ENCODE data around the gene GRID1.

GRID1 gene

DNA sequence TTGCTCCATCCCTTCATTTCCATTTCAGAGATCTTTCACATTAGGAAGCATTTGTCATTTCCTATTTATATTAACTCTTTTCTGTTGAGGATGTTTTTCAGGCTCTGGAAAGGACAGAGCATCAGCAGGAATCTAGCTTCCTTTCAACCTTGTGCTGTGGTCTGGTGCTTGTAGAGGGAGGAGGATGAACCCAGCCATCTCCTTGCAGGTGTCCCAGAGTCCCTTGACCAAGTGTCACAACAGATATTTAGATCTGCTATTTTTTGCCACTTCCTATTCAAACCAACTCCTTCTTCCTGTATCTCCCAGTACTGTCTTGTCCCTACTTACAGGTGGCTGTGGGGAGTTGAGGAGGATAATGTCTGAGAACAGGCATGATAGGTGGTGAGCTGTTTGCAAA, 742.8 kb downstream of the GRID1 start:
- no peak for ATAC-seq

DNA sequence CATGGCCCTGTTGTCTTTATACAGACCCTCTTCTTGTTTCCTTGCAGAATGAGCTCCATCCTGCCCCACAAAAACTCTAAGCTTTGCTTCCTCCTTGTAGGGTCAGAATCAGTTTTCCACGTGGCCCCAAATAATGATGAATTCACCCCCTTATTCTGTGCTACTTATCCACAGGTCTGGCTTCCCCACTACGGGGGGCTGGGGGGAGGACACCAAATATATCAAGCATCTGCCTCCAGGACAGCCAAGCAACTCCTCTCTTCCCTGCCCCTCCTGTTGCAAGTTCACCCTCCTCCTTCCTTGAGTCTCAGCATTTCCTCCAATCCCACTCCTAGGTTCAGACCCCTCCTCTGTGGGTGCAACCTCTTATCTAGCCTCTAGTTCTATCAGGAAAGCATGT, 743.3 kb downstream of the GRID1 start:
- ATAC-seq = no peak

DNA sequence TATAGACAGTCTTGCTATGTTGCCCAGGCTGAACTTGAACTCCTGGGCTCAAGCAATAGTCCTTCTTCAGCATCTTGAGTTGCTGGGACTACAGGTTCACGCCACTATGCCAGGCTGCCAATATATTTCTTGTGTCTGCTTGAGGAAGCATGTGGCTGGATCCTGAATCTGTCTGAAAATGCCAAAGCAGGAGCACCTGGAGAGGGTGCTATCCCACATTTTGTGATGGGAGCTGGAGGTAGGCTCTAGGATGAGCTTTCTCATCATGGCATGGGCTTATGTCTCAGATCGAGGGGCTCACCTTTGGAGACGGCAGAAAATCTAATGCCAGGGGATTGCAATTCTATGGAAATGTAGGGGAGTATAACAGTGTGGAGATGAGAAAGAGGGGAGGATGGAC, 744.2 kb downstream of the GRID1 start:
- no peak for ATAC-seq

DNA sequence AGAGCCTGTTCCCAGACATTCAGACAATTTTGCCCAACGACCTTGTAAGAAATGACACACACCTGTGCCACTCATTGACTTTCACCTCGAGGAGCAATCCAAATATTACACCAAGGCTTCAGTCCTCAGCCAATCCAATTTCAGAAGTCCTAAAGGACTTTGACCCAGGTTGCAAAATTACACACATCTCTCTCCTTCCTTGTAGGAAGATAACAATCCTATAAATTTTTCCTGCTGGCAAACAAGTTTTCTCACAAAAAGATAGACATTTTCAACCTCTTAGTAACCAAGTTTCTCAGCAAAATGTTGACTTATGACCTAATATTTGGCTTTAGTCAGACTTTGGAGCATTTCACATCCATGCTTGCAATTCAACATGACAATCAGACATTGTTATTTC, 745.0 kb downstream of the GRID1 start:
- ATAC-seq = no peak

DNA sequence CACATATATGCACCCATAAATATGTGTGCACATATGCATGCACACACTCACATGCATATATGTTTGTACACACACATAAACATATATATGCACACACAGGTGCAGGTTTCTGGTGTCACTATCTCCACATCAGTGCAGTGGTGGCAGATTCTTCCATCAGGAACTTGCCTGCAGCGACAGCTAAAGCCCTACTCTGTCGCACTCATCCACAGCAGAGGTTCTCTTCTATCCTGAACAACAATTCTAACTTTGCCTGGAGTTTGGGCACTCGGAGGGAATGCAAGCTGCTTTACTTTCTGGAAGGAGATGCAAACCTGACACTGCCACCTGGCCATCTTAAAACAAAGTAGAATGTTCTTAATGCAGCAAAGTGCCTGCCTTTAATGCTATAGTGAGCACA, 745.8 kb downstream of the GRID1 start:
- ATAC-seq = no peak

DNA sequence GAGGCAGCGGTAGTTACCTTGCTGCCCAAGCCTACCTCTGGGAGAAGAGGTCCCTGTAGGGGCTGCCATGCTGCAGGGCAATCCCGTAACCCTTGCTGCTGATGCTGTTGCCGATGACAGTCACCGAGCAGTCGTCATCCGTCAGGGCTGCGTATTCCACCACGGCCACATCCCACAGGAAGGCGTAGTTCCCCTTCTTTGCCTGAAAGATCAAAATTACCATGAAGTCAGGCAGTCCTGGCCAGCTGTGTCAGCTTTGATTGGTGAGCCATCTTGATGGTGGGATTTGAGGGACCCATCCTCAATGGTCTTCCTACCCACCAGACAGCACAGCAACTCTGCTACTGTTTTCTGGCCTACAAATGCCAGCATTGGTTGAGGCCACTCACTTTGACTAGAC, 746.8 kb downstream of the GRID1 start:
- no peak for ATAC-seq

DNA sequence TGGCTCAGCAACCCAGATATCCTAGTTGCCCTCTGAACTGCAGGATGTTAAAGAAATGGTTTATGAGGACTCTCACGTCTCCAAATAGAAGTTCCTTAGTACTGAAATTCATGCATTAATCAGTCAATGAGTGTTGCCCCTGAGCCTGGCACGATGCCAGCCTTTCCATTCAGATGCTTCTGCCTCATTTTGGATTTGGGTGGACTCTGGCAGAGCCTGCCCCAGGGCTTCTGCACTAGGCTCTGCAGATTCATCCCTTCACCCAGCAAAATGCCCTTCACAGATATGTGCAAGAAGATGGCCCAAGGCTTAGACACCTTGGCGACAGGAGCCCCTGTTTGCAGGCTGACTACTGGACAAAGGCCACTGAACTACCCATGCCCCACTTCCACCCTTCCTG, 747.8 kb downstream of the GRID1 start:
- ATAC-seq = no peak

DNA sequence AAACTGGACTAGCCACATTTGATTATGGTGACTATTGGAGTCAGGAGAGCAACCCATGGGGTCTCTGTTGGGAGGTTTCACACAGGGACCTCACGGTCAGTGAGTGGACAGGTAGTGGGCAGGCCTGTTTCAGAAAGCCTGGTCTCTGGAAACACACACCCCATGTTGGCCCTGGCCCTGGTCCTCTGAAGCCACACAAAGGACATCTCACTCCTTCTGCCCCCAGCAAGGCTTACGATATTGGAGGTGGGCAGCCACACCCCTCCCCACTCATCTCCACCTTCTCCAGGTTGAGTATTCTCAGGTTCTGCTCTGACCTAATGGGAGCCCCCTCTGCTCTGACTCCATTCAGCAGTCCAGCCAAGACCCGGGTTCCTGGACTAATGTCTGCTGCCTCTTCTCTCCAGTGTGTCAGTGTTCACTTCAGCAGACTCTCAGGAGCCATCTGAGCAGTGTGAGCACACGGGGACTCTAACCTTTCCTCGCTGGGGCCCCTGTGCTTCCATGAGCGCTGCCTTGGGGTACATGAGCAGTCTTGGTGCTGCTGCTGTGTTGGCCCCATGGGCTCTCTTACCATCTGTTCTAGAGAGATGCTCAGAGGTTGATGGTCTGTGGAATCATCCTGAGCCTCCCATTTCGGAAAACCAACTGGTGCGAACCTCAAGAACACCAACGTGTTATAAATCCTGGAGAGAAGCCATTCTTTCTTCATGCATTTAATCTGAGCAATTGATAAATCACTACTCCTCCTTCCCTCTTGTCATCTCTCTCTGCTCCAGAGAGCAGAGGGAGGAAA, 748.6 kb downstream of the GRID1 start:
- no peak for ATAC-seq

DNA sequence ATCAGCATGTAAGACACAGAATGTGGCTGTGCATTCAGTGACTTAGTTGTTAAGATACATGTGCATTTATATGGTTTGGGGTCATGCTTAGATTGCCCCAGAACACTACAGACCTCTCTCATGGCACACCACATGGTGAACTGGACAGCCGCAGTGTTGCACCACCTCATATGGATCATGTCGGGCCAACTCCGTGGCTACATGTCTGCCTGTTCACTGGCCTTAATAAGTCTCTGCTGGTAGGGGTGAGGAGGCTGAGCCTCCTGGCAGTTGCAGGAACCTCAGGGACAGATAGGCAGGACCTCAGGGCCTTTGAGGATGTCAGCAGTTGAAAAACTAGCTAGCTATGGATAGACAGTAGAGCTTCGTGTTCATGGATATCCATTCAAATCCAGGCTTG, 751.0 kb downstream of the GRID1 start:
- no peak for ATAC-seq

DNA sequence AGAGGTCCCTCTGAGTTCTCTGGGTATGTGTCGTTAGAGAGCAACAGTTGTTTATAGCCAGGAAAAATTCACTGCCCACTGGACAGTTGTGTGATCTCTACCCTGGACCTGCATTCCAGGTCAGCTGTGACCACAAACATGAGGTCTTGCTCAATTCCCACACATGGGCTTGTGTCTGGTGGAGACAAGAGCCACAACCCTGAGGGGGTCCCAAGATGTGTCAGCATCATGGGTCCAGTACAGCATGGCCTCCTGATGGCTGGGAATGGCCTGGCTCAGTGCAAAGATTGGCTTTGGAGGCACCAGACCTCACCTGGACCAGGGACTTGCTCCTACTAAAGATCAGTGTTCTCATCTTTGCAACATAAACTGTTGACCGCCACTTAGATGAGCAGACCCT, 751.6 kb downstream of the GRID1 start:
- ATAC-seq = no peak

DNA sequence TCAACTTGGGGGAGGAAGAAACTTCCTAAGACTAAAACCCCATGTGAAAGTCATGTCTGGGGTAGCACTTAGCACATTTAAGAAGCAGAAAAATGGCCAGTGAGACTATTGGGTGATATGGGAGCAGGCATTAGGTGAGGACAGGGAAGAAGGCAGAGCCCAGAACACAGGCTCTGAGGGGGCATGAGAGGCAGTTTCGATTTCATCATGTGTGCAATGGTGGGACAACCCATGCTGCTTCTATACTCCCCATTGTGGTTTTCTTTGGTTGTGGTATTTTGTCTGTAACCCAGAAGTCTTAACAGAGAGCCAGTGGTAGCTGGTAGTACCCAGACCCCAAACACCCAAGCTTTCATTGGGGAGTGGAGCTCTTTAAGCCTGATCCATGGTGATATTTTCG, 752.0 kb downstream of the GRID1 start:
- ATAC-seq = no peak

DNA sequence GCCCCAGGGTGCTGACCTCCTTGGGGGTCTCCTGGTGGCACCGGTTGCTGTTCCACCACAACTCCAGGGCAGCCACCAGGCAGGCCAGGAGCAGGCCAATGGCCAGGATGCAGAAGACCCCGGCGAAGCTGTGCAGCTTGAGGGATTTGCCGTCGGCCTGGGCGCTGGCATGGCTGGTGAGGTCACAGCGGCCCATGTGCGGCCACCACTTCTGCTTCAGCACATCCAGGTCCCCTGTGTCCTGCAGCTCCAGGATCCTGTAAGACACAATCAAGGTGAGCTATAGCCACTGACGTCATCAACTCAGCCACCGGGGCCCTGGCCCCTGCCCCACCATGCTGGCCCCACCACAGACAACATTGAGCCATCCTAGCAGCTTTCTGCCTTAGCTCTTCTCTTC, 753.2 kb downstream of the GRID1 start:
- ATAC-seq = no peak

DNA sequence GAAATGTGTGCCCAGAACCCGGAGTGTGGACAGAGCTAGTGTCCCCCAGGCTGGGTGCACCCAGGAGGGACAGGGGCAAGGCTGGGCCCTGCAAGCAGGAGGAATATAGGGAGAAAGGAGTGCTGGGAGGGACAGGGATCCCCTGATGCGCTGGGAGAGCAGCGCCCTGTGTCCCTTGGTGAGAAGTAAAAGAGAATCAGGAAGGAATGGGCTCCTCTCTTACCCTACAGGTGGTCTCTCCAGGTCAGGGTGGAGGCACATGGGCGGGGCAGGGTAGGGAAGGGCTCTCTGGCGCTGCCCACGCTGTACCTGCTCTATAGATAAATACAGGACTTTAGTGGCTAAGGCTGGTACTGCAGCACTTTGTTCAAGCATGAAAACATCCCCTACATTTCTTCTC, 753.8 kb downstream of the GRID1 start:
- ATAC-seq = peak; percentile 31 to 37

DNA sequence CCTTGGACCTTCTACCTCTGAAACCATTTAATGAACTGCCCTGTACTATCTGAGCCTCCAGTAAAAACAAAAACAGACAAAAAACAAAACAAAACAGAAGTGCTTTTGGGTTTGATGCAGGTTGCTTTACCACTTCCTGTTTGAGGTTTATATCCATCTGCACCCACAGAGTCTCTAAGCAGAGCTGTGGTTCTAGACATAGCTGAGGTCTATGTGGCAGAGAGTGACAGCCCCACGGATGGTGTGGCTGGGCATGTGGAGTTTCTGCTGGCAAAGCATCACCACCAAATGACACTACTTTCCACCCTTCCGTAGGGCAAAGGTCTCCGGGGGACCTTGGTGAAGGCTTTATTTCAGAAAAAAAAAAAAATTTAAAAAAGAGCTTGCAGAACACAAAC, 754.2 kb downstream of the GRID1 start:
- ATAC-seq = peak; percentile 74

DNA sequence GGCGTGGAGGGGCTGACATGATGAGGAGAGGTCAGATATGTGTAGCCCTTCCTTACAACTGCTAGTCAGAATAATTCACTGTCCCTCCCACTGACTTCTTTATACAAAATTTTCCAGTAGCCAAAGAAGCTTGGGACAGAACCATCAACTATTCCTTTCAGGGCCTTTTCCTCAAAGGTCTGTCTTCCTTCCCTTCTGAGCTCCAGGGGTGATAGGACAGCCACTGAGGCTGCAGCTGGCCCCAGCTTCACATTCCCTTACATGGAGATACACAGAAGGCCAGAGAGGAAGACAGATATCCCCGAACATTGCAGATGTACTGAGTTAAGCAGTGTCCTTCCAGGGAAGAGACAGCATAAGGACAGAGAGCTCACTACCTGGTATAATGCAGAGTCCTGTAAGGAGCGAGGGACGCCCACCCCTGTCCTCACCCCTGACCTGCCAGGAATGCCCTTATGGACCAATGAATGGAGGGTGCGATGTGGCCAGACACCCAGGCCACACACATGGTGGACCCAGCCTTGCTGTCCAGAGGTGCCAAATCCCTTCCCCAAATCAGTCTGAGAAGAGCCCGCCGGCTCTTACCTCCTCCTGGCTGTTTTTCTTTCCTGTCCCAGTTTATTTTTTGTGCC, 754.7 kb downstream of the GRID1 start:
- ATAC-seq = peak in 1 of 2 donors; percentile 15

DNA sequence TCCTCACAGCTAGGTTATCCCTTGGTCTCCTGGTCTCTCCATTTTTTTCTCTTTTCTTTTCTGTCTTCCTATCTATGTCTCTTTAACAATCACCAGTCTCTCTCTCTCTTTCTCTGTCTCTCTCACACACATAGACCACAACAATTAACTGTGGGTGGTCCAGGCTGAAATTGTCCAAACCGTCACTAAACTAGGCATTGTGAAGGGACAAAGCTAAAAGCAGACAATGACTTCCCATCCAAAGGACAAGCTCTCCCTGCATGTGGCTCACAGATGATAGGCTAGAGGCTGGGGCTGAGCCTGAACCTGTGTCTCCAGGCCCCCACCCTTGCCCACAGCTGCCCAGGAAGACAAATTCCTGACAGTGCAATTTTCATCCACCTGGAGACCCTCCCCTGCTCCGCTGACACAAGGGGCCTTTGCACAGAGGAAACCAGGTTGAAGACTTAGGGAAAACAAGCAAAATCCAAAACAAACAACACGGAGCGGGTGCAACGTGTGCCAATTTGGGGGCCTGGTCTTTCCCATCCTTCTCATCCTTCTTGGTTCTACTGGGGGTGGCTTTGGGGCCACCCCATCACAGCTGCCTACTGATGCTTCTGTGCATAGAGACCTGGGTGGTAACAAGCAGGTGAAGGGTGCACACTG, 755.4 kb downstream of the GRID1 start:
- ATAC-seq = no peak

DNA sequence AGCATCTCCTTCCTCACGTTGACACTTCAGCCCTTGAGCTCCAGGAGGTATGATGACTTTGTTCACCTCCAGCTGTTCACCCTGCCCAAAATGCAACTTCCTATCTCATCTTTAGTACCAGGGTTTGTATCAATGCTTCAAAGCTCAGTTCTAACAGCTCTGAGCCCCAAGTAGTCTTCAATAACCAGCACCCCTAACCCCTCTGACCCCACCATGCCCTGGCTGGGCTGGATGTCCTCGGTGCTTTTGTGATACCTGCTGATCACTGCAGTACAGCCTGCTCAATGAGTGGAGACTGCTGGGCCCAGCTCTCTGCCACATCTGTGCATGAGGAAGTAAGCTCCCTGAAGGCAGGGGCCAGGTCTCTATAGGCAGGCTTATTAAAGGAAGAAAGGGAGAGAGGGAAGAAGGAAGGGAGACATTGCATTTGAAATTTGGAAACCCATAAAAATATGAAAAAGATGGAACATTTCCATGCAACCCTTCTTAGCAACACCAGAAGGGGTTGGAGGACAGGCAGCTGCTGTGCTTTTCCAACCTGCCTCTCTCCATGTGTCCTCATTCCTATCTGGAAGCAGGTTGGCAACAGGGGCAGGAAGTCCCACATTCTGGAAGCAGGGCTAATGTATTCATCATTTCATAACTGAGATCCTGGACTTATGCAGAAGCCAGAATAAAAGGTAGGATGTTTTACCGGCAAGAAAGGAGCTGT, 756.1 kb downstream of the GRID1 start:
- no peak for ATAC-seq

DNA sequence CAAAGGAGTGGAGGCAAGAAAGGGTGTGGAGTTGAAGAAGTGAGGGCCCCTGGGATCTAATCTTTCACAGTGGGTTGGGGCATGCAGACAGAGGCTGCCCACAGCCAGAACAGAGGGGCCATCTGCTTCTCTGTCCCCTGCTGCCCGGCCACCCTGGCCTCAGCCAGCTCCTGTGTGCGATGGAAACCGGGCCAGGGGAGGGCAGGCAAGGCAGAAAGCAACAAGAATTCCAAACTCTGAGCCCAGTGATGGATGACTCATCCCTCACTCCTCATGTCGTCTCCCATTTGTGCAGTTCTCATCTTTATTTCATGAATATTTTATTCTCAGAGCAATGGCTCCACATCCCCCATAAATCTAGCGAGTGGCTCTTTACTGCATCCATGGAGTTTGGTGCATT, 757.1 kb downstream of the GRID1 start:
- no peak for ATAC-seq

DNA sequence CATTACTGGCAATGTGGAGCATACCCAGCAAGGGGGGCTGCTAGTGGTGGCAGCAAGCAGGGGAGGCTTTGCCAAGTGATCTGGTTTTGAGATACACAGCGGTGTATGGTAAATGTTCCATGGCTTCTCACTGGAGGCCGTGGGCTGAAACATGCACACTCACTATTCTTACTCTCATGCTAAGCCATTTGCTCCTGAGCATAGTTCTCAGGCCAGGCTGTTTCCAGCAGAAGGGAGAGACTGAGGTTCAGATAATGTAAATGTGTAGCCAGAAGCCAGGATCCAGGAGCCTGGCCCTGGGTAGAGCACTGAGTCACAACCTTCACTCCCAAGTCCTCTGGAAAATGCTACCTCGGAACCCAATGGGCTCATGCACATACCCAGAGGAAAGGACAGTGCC, 757.9 kb downstream of the GRID1 start:
- ATAC-seq = no peak

DNA sequence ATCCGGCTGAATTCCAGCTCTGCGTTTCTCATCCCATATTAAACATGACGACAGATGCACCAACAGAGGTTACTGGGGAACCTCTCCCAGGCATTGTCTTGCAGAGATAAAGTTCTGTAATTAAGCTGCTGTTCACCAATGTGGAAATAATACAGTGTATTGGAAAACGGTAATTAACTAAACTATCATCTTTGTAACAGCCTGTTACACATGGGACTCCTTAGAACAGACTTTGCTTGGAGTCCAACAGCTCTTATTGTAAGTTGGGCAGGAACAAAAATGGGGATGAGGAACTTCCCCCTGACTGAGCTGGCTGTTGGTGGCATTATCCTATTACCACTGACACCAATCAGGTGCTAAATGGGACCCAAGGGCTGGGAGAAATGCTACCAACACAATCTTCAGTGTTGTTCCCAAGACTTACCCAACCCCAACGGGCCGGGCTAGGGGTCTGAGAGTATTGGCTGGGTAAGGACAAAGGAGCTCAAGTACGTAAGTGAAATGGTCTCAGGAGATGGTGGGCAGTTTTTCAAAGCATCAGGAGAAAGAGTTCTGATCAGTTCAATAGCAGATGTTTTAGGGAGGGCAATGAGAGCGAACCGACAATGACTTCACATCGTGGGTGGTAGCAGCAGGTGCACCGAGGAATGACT, 759.4 kb downstream of the GRID1 start:
- no peak for ATAC-seq

DNA sequence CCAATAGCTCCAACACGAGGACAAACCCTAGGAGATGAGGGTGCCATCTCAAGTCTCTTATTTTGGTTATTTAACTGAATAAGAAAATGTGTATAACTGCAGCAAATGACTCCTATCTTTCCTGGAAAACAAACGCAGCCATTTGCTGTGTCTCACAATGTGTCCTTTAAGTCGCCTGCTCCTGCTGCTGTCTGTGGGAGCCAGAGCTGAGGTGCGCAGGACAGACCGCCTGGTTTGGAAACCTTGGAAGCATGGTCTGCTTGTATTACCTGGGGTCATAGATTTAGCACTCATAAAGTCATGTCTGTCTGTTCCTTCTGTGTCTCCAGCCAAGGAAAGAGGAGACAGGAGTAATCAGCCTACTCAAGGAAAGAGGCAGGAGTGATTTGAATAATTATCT, 760.2 kb downstream of the GRID1 start:
- no peak for ATAC-seq

DNA sequence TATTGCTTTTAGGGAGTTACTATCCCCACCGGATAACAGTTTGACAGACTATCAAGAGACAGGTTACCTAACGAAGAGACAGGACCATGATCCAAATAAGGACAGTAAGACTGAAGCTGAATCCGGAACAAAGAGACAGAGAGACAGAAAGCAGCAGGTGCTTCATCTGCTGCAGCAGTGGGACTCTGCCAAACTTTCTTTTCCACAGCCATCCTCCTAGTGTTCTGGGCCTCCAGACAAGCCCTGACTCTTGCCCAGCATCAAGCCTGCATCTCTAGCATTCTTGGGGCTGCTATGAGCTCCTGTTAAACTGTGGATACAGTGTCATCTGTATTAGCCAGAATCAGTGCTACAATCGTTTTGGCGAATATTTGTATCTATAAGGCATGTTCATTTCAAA, 761.7 kb downstream of the GRID1 start:
- no peak for ATAC-seq

DNA sequence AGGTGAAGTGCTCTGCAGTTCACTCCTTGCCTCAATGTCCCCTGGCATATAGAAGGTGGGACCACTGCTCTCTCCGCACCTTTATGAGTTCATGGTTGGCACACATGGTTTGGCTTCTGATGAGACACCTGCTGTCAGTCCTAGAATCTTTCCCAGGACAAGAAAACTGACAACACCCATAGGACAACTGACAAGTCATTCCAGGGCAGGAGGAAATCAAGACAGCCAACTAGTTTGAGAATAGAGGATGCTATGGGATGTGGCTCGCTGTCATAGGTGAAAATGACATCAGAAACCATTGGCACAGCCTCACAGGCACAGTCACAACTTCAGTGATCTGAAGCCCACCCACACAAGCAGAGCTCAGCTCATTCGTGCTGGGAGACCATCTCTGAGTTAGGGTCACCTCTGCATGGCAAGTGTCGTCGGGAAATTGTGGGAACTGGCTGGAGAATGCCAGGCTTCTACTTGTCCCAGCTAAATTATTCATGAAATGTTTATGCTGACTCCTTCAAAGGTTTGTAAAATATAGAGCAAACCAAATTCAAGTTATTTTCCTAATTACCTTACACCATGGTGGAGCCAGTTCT, 762.4 kb downstream of the GRID1 start:
- no peak for ATAC-seq

Data from activated CD4-positive, CD25-positive, alpha-beta regulatory T cell treated with anti-CD3 and anti-CD28 coated beads, Interleukin-2, amount 50 U/mL, for 24 hours (primary cell).